SK-MEL-5 (cell line): Measurements from ENCODE around the gene TENM4. TPM values are rescaled to one million over a fixed set of nuclear protein-coding genes. Genes with fewer than 3 reads are reported as not detected.

ENCODE experiments used
- DNase-seq: peaks from one replicate; pipeline ENCODE4 v3.0.0-alpha.2; 2016; ENCODE audit warnings: low read depth, low spot score
- in situ Hi-C: cut with HindIII; loops from 2 replicates; pipeline ENCODE4 v1.10.0; 2016; ENCODE audit warnings: low sequenced_read_pairs, high pct_unique_total_duplicates, low pct_unique_long_range_greater_than_20kb
- total RNA-seq: library from RNA; depleted of rRNA; stranded (reverse); fragments of >200 nt; shearing (Covaris generic); gene quantifications from 2 replicates; pipeline ENCODE4 v1.2.3, GENCODE V29; 2014

Gene TENM4
- total RNA-seq, 1 experiment from 2014 or later = 0.08 TPM

- DNase-seq = no peak
- in situ Hi-C loops = no loop called here
Observed at GRCh38 chr11:79342236-79342635, 98.6 kb downstream of the TENM4 start.

GRCh38 chr11:79340535-79340934 lies 100.3 kb downstream of the TENM4 start:
- in situ Hi-C loops = no loop called here
- DNase-seq = no peak

- peak; percentile 2 for DNase-seq
- in situ Hi-C loops = no loop called here
Observed at GRCh38 chr11:79336797-79337517, 103.9 kb downstream of the TENM4 start.

GRCh38 chr11:79335681-79336080 lies 105.1 kb downstream of the TENM4 start:
- DNase-seq = no peak
- in situ Hi-C loops = no loop called here

GRCh38 chr11:79333355-79333754 lies 107.5 kb downstream of the TENM4 start:
- in situ Hi-C loops = no loop called here
- DNase-seq = no peak

- in situ Hi-C loops = no loop called here
- no peak for DNase-seq
Observed at GRCh38 chr11:79332017-79332416, 108.8 kb downstream of the TENM4 start.

GRCh38 chr11:79331203-79331901 lies 109.5 kb downstream of the TENM4 start:
- DNase-seq = no peak
- in situ Hi-C loops = no loop called here

- DNase-seq = peak; percentile 9
- in situ Hi-C loops = no loop called here
Observed at GRCh38 chr11:79330651-79331050, 110.2 kb downstream of the TENM4 start.

GRCh38 chr11:79329561-79329960 lies 111.3 kb downstream of the TENM4 start:
- in situ Hi-C loops = no loop called here
- no peak for DNase-seq

- in situ Hi-C loops = no loop called here
- DNase-seq = no peak
Observed at GRCh38 chr11:79328402-79328801, 112.4 kb downstream of the TENM4 start.

GRCh38 chr11:79325851-79326250 lies 115.0 kb downstream of the TENM4 start:
- in situ Hi-C loops = no loop called here
- DNase-seq = no peak

GRCh38 chr11:79321263-79321662 lies 119.6 kb downstream of the TENM4 start:
- in situ Hi-C loops = no loop called here
- DNase-seq = no peak

GRCh38 chr11:79314906-79315689 lies 125.7 kb downstream of the TENM4 start:
- in situ Hi-C loops = no loop called here
- DNase-seq = no peak

- in situ Hi-C loops = no loop called here
- DNase-seq = peak; percentile 49
Observed at GRCh38 chr11:79313530-79313913, 127.3 kb downstream of the TENM4 start.

GRCh38 chr11:79312617-79313529 lies 128.0 kb downstream of the TENM4 start:
- no peak for DNase-seq
- in situ Hi-C loops = no loop called here

GRCh38 chr11:79311461-79311860 lies 129.4 kb downstream of the TENM4 start:
- in situ Hi-C loops = no loop called here
- DNase-seq = no peak

GRCh38 chr11:79309407-79309806 lies 131.4 kb downstream of the TENM4 start:
- in situ Hi-C loops = no loop called here
- DNase-seq = no peak

- in situ Hi-C loops = no loop called here
- DNase-seq = no peak
Observed at GRCh38 chr11:79308429-79308828, 132.4 kb downstream of the TENM4 start.
